Neural progenitor cell (in vitro differentiated cells): ENCODE results near the gene CHST8.

Experiments
- CTCF ChIP-seq: fragments of 200-600 bp; sonication (generic); IDR thresholded peaks from 2 replicates; pipeline ENCODE4 v1.5.1; 2017; ENCODE audit warnings: antibody characterized with exemption, mild to moderate bottlenecking
- EZH2phosphoT487 ChIP-seq: fragments of 200-600 bp; sonication (generic); IDR thresholded peaks from 2 replicates; pipeline ENCODE4 v1.6.1; 2017; ENCODE audit warnings: antibody characterized with exemption

GRCh38 chr19:33620611-33621010 is 1.1 kb upstream of the CHST8 start:
- no peak for TF ChIP-seq CTCF
- TF ChIP-seq EZH2phosphoT487: no peak
